Activated naive CD4-positive, alpha-beta T cell treated with anti-CD3 and anti-CD28 coated beads, Interleukin-2, amount 10 ng/mL, durations not matched to agents 7 days and 5 days (primary cell): ENCODE measurements around the gene S100P.

Experiments used
- CTCF ChIA-PET: fragments of 350-600 bp; sonication (Branson Sonifier 250); formaldehyde crosslinking; loops from one replicate; lab custom pipeline; 2021; ENCODE audit warnings: antibody characterized with exemption; lab: Charles Lee
- DNase-seq: peaks from one replicate; pipeline ENCODE4 v3.0.0-alpha.2; 2020
- H3K27ac Mint-ChIP-seq: one replicate; pipeline ENCODE4 v1.8.0; 2021; ENCODE audit warnings: mild to moderate bottlenecking, moderate library complexity, mixed read lengths
- H3K27me3 Mint-ChIP-seq: one replicate; pipeline ENCODE4 v1.8.0; 2021; ENCODE audit warnings: mild to moderate bottlenecking, mixed read lengths
- H3K36me3 Mint-ChIP-seq: one replicate; pipeline ENCODE4 v1.8.0; 2021; ENCODE audit warnings: mixed read lengths
- H3K4me1 Mint-ChIP-seq: one replicate; pipeline ENCODE4 v1.8.0; 2021; ENCODE audit warnings: mixed read lengths
- H3K4me3 Mint-ChIP-seq: one replicate; pipeline ENCODE4 v1.8.0; 2021; ENCODE audit warnings: mild to moderate bottlenecking, moderate library complexity, mixed read lengths
- H3K9me3 Mint-ChIP-seq: one replicate; pipeline ENCODE4 v1.8.0; 2021; ENCODE audit warnings: mixed read lengths

S100P gene

GRCh38 chr4:6727081-6727942 is 33.6 kb downstream of the S100P start:
- Mint-ChIP-seq H3K4me3 (no peak overlapping the region), H3K27me3 (peaks cover 4% of the 10 kb centered on the region), H3K9me3 (no peaks in the 10 kb centered on the region), H3K36me3 (no peaks in the 10 kb centered on the region), H3K27ac (no peak overlapping the region), H3K4me1 (peaks cover 10% of the 10 kb centered on the region)
- no peak for DNase-seq
- CTCF ChIA-PET, result interaction anchor here (0.5 to 2.0 kb wide), 2 partner anchors 22 to 146 kb away, joined by 3 to 13 read pairs; no protein-coding TSS in a partner anchor

GRCh38 chr4:6727943-6728250 is 34.2 kb downstream of the S100P start:
- Mint-ChIP-seq H3K9me3 (no peaks in the 10 kb centered on the region), H3K4me1 (peaks cover 10% of the 10 kb centered on the region), H3K4me3 (no peak overlapping the region), H3K27ac (no peak overlapping the region), H3K27me3 (peaks cover 4% of the 10 kb centered on the region), H3K36me3 (no peaks in the 10 kb centered on the region)
- CTCF ChIA-PET, result interaction anchor here (0.5 to 2.0 kb wide), 2 partner anchors 22 to 146 kb away, joined by 3 to 13 read pairs; no protein-coding TSS in a partner anchor
- no peak for DNase-seq

GRCh38 chr4:6728320-6729029 is 34.8 kb downstream of the S100P start:
- Mint-ChIP-seq H3K9me3 (no peaks in the 10 kb centered on the region), H3K4me3 (no peak overlapping the region), H3K4me1 (peaks cover 10% of the 10 kb centered on the region), H3K27me3 (peaks cover 4% of the 10 kb centered on the region), H3K36me3 (no peaks in the 10 kb centered on the region), H3K27ac (peak overlapping the region; percentile 19)
- CTCF ChIA-PET, result interaction anchor here (0.5 to 1.5 kb wide), 4 partner anchors 21 to 146 kb away, joined by 3 to 6 read pairs (median 3); no protein-coding TSS in a partner anchor
- no peak for DNase-seq

GRCh38 chr4:6730603-6731317 is 37.1 kb downstream of the S100P start:
- CTCF ChIA-PET, result interaction anchor here (1.7 kb wide), 1 partner anchor 10 kb away, joined by 5 read pairs; no protein-coding TSS in a partner anchor
- H3K27ac Mint-ChIP-seq, result no peak overlapping the region
- H3K4me1 Mint-ChIP-seq, result peaks cover 10% of the 10 kb centered on the region
- no peak overlapping the region for H3K4me3 Mint-ChIP-seq
- no peaks in the 10 kb centered on the region for H3K36me3 Mint-ChIP-seq
- peaks cover 16% of the 10 kb centered on the region for H3K27me3 Mint-ChIP-seq
- H3K9me3 Mint-ChIP-seq, result no peaks in the 10 kb centered on the region
- DNase-seq, result no peak

- Mint-ChIP-seq H3K4me1 (peaks cover 10% of the 10 kb centered on the region), H3K9me3 (no peaks in the 10 kb centered on the region)
These were observed 37.6 kb downstream of the S100P start for GRCh38 chr4:6731318-6731675.

DNA sequence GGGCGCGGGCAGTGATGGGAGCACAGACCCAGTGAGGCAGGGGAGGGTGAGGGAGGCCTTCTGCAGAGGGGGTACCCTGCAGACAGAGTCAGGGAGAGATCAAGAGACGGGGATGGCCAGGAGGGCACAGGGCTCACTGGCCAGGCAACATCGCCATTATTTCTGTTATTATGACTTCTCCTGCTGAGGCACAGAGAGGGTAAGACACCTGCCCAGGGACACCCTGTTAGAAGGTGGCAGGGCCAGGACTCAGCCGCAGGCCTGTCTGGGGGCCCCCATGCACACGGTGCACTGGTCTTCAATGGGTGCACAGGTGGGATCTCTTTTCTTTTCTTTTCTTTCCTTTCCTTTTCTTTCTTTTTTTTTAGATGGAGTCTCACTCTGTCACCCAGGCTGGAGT is 38.1 kb downstream of the S100P start:
- Mint-ChIP-seq H3K27me3 (peaks cover 16% of the 10 kb centered on the region), H3K4me1 (peaks cover 10% of the 10 kb centered on the region), H3K27ac (no peak overlapping the region), H3K9me3 (no peaks in the 10 kb centered on the region), H3K36me3 (no peaks in the 10 kb centered on the region), H3K4me3 (no peak overlapping the region)
- CTCF ChIA-PET, result no interaction called here
- DNase-seq, result no peak

More at GRCh38 chr4:6731318-6731675, 37.6 kb downstream of the S100P start:
- Mint-ChIP-seq H3K4me3 (no peak overlapping the region), H3K27ac (no peak overlapping the region), H3K36me3 (no peaks in the 10 kb centered on the region), H3K27me3 (peaks cover 16% of the 10 kb centered on the region)
- DNase-seq, result no peak
- CTCF ChIA-PET, result no interaction called here

- no peak overlapping the region for H3K4me3 Mint-ChIP-seq
- H3K4me1 Mint-ChIP-seq, result peaks cover 9% of the 10 kb centered on the region
- no peak overlapping the region for H3K27ac Mint-ChIP-seq
- H3K9me3 Mint-ChIP-seq, result no peaks in the 10 kb centered on the region
- peaks cover 19% of the 10 kb centered on the region for H3K27me3 Mint-ChIP-seq
- no peak for DNase-seq
- CTCF ChIA-PET, result interaction anchor here (1.2 kb wide), 1 partner anchor 141 kb away, joined by 4 read pairs; no protein-coding TSS in a partner anchor
- H3K36me3 Mint-ChIP-seq, result no peaks in the 10 kb centered on the region
These were observed 39.0 kb downstream of the S100P start for GRCh38 chr4:6732441-6733357.

- Mint-ChIP-seq H3K36me3 (no peaks in the 10 kb centered on the region), H3K27me3 (peaks cover 22% of the 10 kb centered on the region), H3K9me3 (no peaks in the 10 kb centered on the region), H3K4me3 (no peak overlapping the region), H3K27ac (no peak overlapping the region), H3K4me1 (peaks cover under 1% of the 10 kb centered on the region)
- CTCF ChIA-PET, result interaction anchor here (1.2 to 2.2 kb wide), 2 partner anchors 14 to 140 kb away, joined by 4 to 9 read pairs; no protein-coding TSS in a partner anchor
- no peak for DNase-seq
These were observed 39.9 kb downstream of the S100P start for GRCh38 chr4:6733358-6734164.

DNA sequence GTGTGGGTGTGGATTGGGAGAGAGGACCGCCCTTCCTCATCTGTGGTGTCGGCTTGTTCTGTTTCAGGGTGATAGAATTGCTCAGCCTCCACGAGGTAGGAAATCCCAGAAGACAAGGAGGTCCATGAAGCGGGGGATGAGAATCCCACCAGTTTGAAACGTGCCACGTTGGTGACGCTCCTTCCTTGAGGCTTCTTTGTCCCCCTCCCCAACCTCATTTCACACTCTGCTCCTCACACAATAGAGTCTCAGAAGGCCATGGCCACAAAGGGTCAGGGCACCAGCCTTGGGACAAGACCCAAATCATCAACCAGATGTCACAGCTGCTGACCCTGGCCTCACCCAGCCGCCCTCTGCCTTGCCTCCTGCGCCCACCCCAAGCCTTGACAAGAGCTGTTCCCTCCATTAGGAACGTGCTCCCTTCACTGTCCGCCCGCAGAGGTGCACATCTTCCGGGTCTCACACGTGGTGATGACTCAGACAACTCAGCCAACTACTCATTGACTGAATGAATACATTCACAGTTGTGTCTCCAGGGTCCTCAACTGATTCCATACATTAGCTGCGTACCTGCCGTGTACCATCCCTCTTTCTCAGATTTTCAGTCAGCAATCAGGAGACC is 40.6 kb downstream of the S100P start:
- H3K4me3 Mint-ChIP-seq, result no peak overlapping the region
- H3K27ac Mint-ChIP-seq, result no peak overlapping the region
- CTCF ChIA-PET, result interaction anchor here (2.2 kb wide), 1 partner anchor 15 kb away, joined by 9 read pairs; no protein-coding TSS in a partner anchor
- DNase-seq, result no peak
- H3K36me3 Mint-ChIP-seq, result no peaks in the 10 kb centered on the region
- peaks cover 22% of the 10 kb centered on the region for H3K27me3 Mint-ChIP-seq
- H3K9me3 Mint-ChIP-seq, result no peaks in the 10 kb centered on the region
- no peaks in the 10 kb centered on the region for H3K4me1 Mint-ChIP-seq

- H3K27me3 Mint-ChIP-seq, result peaks cover 12% of the 10 kb centered on the region
- H3K27ac Mint-ChIP-seq, result no peak overlapping the region
- no peaks in the 10 kb centered on the region for H3K9me3 Mint-ChIP-seq
- DNase-seq, result no peak
- no peaks in the 10 kb centered on the region for H3K36me3 Mint-ChIP-seq
- CTCF ChIA-PET, result no interaction called here
- no peaks in the 10 kb centered on the region for H3K4me1 Mint-ChIP-seq
- H3K4me3 Mint-ChIP-seq, result no peak overlapping the region
These were observed 46.2 kb downstream of the S100P start for GRCh38 chr4:6739920-6740319.

GRCh38 chr4:6740347-6740746 is 46.7 kb downstream of the S100P start:
- no peaks in the 10 kb centered on the region for H3K36me3 Mint-ChIP-seq
- H3K4me3 Mint-ChIP-seq, result no peak overlapping the region
- no peaks in the 10 kb centered on the region for H3K4me1 Mint-ChIP-seq
- CTCF ChIA-PET, result no interaction called here
- H3K9me3 Mint-ChIP-seq, result no peaks in the 10 kb centered on the region
- no peak overlapping the region for H3K27ac Mint-ChIP-seq
- DNase-seq, result no peak
- peaks cover 12% of the 10 kb centered on the region for H3K27me3 Mint-ChIP-seq

GRCh38 chr4:6742507-6742906 is 48.8 kb downstream of the S100P start:
- Mint-ChIP-seq H3K4me1 (no peaks in the 10 kb centered on the region), H3K9me3 (no peaks in the 10 kb centered on the region), H3K27ac (no peak overlapping the region), H3K27me3 (peaks cover 12% of the 10 kb centered on the region), H3K36me3 (no peaks in the 10 kb centered on the region), H3K4me3 (no peak overlapping the region)
- CTCF ChIA-PET, result interaction anchor here (1.1 kb wide), 1 partner anchor 167 kb away, joined by 3 read pairs; no protein-coding TSS in a partner anchor
- DNase-seq, result no peak
